GM21576 (cell line): ENCODE data around the gene CBARP.

Experiments
- ATAC-seq: cut with Tn5 transposase; IDR thresholded peaks from one replicate; pipeline ENCODE4 v1.9.1; 2021; ENCODE audit warnings: mild to moderate bottlenecking, moderate library complexity; ENCODE audit not compliant: unreplicated experiment

CBARP gene

DNA sequence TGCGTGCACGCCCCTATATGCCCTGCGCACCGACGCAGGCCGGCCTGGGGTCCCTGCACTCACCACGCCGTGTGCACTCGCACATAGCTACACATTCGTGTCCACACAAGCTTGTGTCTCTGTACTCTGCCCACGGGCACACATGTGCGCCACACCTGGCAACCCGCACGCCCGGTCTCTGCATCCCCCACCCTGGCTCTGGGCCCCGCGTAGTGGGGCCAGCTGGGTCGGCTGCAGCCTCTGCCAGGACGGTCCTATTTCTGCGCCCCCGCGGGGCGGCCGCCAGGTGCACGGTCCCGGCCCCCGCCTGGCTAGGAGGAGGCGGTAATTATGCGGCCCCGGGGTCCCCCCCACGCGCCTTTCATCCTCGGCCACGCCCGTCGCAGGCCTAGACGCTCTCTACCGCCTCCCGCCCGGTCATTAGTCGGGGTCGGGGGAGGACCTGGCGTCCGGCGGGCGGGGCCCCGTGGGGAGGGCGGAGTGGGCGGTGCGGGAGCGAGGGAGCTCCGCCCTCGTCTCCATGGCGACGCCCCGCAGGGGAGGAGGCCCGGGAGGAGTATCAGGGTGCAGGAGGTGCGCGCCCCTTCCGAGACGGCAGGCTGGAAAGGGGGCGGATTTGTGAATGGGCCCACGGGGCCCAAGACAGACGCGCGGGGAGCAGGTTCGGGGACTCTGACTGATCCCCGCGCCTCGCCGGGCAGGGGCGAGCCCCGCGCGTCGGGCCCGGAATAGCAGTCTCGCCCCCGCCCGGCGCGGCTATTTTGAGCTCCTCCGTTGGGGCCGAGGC is 28.5 kb upstream of the CBARP start:
- ATAC-seq: peak; percentile 30

DNA sequence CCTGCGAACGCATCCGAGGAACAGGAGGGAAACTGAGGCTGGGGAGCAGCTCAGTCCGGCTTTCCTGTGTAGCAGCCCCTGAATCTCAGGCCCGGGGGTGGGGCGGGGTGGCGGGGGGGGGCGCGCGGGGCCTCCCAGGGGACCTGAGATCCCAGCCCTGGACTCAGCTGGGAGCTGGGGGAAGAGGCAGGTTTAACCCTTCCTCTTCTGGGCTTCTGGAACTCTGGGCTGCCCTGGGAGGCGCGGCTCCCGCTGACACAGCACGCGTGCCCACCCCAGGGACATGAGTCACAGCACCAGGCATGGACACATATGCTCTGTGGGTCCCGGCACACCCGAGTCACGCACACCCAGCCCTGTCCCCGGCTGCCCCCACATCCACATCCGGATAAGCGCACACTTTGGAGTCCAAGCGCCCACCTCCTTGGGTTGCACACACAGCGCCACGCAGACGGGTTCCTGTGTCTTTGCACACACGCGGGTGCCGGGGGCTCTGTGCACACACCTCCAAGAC is 27.9 kb upstream of the CBARP start:
- no peak for ATAC-seq

DNA sequence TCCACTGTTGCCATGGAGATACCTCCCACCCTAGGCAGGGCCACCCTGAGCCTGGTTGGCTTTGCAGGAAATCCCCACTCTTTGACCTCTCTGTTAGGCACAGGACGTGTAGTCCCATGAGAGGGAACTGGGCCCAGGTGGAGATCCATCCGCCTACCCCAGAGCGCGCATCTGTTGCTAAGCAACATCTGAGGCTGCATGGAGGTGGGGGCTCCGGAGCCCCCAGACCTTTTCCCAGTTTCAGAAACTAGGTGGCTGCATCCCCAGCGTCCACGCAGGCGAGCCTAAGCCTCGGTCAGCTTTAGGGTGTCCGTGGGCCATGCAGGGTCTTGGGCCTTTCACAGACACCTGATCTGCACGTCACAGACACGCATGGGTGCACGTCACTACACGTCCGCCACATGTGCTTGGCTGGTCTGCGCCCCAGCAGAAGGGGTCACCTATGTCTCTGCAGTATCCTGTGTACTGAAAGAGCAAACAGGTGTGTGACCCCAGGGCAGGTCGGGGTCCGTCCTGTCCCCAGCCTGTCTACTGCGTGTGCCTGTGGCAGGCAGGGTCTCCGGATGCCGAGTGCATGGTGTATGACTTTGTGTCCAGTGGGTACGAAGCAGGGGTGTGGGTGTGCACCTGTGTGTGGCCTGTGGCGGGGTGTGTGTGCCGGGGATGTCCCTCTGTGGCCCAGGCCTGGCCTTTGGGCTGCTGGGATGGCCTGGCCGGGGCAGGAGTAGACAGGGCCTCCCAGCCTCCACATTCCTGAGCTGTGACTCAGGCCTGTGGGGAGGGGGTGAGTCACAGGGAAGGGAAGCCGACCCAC is 27.2 kb upstream of the CBARP start:
- ATAC-seq: no peak

DNA sequence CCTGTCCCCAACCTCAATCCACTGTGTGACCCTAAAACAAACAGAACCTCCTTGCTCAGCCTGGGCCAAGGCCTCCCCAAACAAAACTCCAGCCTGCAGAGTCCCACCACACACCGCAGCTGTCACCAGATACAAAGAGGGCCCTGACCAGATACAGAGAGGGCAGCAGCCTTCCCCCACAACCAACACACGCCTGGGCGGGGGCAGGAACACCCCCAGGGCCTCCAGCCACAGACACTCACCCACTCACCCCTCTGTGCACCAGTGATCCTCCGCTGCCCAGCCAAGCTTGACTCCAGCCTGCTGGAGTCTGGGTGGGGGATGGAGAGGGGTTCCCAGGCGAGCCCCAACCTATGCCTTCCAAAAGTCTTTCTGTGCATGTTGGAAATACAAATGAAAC is 25.4 kb upstream of the CBARP start:
- ATAC-seq: no peak

DNA sequence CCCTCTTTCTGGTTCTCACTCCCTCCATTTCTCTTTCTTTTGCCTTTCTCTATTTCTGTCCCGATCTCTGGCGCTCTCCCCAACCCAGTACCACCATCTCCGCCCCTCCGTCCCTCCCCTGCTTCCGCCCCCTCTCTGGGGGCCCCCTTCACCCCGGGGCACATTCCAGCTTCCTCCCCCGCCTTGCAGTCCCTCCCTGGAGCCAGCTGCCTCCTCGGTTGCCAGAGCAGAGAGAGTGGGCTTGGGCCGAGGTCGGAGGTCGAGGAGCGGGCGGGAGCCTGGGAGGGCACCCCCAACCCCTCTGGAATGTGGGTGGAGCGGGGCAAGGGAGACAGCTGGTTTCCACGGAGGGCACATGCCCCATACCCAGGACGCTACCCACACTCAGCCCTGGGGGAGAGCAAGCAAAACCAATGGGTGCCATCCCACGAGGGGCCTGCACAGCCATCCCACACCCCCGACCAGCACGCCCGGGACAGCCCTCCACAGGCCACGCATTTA is 24.9 kb upstream of the CBARP start:
- no peak for ATAC-seq

DNA sequence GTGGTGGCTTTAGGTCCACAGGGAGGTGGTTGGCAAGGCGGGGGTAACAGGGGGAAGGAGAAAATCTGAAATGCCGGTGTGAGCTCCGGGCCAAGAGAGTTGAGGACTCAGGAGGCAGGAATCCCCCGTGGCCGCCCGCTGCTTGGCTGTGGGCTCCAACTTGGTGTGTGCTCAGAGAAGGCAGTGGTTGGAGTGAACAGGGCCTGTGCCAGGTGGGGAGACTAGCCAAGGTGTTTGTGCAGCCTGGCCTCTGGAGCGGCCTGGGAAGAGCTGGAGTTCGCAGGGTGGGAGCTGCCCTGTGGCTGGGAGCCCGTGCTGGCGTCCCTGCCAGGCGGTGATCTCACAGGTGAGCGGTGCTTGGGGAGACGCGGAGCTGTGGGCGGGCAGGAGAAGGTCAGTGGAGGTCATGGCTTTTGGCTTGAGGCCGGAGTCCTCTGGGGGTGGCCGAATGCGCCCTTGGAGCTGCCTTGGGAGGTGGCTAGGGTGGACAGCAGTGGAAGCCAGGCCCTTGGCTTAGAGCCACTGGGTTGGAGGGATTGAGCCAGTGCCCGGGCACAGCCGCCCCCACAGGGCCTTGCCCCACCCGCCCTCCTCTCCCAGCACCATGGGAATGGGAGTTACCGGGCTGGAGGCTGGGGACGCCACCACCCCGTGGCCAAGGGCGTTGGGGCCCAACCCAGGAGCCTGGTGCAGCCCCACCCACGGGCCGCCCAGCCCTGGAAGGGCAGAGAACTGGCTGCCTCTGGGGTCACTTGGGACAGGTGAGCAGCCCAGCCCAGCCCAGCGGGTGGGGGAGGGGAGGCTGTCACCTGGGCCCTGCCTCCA is 24.2 kb upstream of the CBARP start:
- no peak for ATAC-seq

DNA sequence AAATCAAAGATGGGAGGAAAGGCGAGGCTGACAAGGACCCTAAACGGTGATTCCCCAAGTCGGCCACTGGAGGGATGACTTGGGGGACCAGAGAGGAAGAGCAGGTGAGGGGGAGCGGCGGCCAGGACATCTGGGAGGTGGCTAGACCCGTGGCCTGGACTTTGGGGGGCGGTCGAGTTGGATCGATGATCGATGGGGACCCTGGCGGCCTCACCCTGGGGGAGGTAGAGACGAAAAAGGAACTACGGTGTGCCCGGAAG is 23.7 kb upstream of the CBARP start:
- no peak for ATAC-seq

DNA sequence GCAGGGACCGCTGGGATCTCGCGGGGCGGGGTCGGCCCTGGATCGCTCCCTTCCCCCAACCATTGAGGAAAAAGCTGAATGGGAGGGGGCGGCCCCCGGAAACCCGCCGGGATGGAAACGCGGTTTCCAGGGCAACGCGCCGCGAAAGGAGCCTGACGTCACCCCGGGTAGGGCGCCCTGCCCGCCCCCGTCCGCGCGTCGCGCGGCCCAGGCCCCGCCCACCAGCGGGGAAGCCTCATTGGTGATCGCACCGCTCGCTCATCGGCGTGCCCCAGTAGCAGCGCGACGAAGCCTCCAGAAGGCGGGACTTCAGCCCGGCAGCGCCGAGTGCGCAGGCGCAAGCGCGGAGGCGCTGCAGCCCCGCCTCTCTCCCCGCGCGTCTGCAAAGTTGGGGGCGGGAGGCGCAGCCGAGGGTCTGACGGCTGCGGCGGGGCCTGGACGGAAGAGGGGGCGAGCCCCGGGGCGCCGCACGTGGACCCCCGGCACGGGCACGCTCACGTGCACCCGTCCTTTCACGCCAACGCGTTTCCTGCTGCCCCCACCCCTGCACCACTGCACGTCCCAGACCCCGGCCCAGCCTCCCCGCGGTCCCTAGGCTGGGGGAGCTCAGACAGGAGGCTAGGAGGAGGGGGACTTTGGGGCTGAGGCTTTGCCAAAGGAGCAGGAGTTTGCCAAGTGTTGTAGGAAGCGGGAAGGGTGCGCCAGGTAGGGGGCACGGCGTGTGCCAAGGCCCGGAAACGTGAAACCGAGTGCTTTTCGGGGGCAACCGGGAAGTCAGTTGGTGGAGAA is 23.1 kb upstream of the CBARP start:
- ATAC-seq: peak; percentile 50

DNA sequence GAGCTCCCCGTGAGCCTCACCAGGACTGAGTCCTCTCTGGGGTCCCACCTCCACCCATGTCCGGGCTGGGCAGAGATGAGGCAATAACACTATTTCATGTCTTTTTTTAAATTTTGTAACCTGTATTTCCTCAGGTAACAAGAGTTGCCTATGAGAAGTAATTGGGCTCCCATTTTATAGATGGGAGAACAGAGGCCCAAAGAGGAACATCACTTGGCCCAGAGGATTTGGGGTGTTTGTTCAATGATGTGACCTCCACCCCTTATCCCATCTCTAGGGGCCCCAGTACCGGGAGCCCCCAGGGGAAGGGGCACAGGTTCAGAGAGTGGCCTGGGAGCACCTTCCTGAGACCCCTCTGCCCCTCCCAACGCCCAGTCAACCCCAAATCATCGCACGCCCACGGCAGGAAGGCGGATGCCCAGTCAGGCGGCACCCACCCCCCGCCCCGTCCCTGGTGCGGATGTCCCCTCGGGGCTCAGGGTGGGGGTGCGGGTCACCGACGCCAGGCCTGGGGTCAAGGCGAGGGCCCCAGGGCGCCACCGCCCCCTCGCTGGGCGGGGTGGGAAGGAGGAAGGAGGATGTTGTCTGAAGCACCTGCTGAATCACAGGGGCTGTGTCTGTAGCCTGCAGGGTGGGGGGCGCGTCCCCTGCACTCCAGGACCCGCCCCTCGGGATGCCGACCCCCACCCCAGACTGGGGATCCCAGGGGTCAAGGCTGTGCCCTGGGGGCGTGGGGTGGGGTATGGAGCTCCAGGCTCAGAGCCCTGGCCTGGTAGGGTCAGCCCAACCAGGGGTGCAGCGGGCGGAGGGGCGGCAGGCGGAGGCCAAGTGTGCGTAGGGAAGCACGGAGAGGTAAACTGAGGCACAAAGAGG is 22.3 kb upstream of the CBARP start:
- ATAC-seq: no peak

DNA sequence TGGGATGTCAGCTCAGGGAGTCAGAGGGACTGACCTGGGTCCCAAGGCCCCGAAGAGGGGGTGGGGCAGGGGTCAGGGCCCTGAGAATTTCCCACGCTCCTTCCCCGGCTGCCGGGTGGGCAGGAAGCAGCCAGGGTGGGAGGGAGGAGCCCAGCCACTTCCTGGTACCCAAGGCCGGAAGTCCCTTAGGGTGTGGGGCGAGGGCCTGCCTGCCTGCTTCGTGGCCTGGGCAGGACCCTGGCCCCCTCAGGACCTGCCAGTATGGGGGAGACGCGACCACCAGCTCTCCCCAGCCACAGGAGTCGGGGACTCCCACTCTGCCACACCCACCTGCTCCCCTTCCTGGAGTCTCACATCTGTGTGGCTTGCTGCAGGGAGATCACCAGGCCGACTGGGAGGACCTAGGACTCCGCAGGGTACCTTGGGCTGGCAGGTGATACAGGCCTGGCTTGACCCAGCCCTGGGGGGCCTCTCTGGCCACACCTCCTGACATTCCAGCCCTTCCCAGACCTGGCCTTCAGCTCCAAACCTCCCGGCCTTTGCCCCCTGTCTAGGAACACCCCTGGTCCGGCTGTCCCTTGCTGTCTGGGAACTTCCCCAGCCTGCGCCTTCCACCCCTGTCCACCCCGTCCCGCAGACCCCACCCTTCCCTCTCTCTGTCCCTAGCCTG is 21.5 kb upstream of the CBARP start:
- ATAC-seq: no peak

DNA sequence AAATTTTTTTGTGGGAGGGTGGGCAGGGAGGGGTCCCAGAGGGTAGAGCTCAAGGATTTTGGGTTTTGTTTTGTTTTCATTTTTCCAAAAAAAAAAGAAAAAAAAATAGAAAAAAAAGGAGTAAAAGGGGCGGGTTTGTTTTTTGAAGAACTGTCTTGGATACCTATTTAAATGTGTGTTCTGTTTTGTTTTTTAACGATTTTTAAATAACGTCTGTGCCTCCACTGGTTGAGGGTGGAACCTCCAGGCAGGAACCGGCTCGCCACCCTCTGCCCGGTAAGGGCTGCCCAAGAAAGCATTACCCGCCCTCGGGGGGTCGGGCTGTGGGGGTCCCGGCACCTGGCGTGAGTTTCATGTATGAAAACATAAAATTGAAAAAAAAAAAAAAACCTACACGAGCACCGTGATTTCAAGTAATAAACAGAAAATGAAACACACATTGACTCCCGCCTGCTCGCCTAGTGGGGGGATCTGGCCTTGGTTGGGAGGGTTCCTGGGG is 21.0 kb upstream of the CBARP start:
- ATAC-seq: no peak

DNA sequence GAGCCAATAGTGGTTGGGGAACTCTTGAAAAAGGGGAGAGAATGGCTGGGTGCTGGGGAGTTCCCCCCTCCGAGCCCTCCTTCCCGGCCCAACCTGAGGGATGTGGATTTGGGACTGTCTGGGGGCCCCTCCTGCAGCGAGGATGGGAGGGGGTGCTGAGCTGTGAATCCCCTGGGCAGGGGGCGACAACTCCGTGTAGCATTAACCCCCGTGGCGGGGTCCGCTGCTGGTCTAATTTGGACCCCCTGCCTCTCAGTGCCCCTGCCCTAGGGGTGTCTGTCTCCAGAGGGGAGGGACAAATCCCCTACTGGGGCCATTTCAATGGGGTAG is 20.3 kb upstream of the CBARP start:
- no peak for ATAC-seq

DNA sequence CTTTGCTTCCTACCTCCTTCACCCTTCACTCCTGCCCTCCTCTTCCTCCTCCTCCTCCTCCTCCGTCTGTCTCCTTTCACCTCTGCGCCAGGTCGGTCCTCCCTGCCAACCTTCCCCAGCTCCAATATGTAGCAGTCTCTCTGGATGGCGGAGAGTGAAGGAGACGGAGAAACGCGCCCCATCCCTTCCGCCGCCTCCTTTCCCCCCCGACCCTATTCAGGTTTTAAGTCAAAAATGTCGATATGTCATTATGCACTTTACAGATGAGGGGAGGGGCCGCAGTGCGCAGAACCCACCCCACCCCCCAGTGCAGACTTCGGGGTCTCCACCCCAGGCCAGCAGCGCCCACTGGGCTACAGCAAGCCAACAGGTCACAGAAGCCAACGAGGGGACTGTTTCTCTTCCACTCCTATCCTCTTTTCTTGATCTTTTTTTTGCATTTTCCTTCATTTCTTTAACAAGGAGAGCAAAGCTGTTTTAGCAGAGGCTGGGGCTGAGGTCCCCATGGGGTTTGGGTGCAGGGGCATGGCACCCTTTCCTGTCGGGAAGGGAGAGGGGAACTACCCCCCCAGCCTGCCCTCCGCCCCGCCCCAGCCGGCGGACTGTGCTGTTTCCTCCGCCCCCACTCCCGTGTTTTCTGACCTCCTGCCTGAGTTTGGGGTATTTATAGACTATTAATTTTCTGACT is 19.8 kb upstream of the CBARP start:
- ATAC-seq: no peak

DNA sequence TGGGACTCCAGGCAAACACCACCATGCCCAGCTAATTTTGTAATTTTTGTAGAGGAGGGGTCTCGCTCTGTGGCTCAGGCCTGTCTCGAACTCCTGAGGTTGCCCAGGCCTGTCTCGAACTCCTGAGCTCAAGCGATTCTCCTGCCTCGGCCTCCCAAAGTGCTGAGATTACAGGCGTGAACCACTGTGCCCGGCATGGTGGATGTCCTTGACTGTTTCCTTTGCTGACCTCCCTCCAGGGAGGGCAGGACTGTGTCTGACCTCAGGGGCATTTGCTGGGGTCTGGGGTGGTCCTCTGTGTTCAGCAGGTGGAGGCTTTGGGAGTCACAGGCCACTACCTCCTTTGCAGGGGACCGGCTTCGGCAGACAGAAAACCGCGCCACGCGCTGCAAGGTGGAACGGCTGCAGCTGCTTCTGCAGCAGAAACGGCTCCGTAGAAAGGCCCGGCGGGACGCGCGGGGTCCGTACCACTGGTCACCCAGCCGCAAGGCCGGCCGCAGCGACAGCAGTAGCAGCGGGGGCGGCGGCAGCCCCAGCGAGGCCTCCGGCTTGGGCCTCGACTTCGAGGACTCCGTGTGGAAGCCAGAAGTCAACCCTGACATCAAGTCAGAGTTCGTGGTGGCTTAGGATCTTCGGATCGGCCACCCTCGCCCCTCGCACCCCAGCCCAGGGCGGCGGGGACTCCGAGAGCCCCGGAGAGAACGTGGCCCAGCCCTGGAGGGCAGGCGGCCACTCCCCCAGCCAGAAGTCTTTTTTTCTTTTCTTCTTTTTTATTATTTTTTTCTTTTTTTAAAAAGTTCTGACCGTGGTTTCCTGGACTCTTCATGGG is 19.1 kb upstream of the CBARP start:
- ATAC-seq: no peak

DNA sequence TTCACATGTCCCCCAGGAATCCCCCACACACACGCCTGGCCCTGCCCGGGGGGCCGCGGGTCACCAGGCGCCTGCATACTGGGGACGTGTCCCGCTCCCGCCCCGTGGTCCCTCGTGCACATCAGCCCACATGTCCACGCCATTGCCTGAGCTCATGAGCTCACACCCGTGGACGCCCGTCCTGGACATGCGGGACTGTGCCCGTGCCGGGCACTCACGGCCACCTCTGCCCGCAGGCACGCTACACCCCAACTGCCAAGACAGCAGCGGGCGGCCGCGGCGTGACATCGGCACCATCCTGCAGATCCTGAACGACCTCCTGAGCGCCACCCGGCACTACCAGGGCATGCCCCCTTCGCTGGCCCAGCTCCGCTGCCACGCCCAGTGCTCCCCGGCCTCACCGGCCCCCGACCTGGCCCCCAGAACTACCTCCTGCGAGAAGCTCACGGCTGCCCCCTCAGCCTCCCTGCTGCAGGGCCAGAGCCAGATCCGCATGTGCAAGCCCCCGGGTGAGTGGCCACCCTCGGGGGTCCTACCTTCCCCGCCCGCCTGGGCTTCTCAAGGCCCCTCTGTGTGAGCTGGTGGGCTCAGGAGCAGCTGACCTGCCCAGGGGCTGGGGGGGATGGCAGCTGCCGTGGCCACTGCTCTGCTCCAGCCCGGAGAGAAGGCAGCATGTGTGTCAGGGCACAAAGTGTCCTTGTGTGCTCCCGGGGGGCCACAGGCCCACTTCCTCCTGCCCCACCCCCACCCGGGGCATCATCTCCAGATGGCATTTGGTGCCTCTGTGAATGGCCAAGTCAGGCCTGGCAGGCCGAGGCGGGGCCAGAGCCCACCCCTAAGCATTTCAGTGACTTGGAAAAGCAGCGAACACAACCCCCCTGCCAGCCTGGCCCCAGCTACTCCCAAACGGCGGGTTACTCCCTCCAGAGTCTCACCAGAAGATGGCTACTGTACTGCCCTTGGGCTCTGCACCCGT is 17.7 kb upstream of the CBARP start:
- ATAC-seq: no peak

DNA sequence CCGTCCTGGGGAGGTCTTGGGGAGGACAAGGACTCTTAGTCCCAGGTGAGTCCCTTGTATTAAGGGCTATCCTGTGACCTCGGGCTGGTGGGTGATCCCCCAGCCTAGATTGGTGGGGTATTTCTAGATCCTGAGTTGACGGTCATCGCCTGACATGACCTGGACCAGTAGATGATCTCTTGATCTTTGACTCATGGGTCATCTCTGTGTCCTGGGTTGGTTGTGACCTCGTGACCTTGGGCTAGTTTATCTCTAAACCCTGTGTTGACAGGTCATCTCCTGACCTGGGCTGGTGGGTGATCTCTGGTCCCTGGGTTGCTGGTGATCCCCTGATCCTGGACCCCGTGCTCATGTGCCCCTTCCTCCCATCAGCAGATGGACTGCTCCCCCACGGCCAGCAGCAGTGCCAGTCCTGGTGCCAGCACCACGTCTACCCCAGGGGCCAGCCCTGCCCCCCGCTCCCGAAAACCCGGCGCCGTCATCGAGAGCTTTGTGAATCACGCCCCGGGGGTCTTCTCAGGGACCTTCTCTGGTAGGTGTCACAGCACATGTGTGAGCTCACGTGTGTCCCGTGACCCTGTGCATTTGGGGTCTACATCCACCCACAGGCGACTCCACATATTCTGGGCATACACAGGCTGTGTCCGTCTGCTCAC is 16.9 kb upstream of the CBARP start:
- no peak for ATAC-seq
